SK-N-SH treated with all-trans-retinoic acid at 6 μM for 48 hours (cell line): ENCODE results near the gene COX19.

Experiments used
- GLIS3 ChIP-seq: fragments of 250-450 bp; sonication (Bioruptor Pico); IDR thresholded peaks from 2 replicates; pipeline ENCODE4 v1.5.0; 2020; ENCODE audit warnings: mild to moderate bottlenecking, moderate library complexity
- RARB ChIP-seq: fragments of 250-450 bp; sonication (Bioruptor Pico); IDR thresholded peaks from 2 replicates; pipeline ENCODE4 v1.8.0; 2021; ENCODE audit warnings: mild to moderate bottlenecking, moderate library complexity

DNA sequence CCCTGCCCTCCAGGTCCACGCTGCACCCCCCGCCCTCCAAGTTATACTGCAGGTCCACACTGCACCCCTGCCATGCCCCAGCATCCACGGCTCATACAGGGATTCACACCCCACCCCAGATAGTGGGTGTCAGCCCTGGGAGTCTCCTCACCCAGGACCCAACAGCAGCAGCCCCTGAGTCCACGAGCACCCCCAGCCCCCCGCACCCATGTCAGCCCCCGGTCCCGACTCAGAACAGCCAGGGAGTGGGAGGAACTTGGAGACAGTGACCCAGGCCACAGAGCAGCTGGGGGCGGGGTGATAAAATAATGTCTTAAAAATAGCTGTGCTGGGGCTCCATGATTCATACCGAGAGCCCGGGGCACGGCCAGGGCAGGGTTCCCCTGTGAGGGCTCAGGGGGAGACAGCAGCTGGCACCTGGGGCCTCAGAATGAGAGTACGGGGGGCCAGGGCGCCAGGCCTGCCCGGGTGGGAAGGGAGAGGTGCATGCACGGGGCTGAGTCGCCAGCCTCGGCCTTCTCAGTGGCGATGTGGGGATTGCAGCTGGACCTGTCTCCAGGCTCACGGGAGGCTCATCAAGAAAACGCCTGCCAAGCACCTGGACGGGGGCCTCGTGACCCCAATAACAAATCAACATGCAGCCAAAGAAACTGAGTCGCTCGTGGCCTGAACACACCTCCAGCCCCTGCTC, 50.7 kb downstream of the COX19 start:
- no peak for TF ChIP-seq GLIS3
- no peak for TF ChIP-seq RARB (CRISPR knock-in tag)
